Liver (tissue), 9 donors: Measurements from ENCODE around the gene RNF152. TPM values are rescaled to one million over a fixed set of nuclear protein-coding genes. Genes with fewer than 3 reads are reported as not detected.
"Not testable (repeated sequence)": the region's sequence is repeated elsewhere in the genome, so short reads cannot be mapped to it uniquely, and the experiment has no call there.

ENCODE experiments used
- DNase-seq: peaks from one replicate; pipeline ENCODE4 v3.0.0-alpha.2; 2017; ENCODE audit warnings: low spot score
- H3K27ac ChIP-seq, 2 donors: one replicate each; pipeline ENCODE4 v1.7.0; 2013; ENCODE audit warnings: inconsistent platforms in 2 of 2, low read length in 2 of 2, control low read depth in 1 of 2, low read depth in 1 of 2, mild to moderate bottlenecking in 1 of 2
- H3K27me3 ChIP-seq, 4 donors: one replicate each; pipeline versions ENCODE4 v1.6.1 to v1.7.0; 2013; ENCODE audit warnings: low read length in 3 of 4, inconsistent platforms in 1 of 4, mild to moderate bottlenecking in 1 of 4, moderate library complexity in 1 of 4; ENCODE audit not compliant: control insufficient read depth in 4 of 4, insufficient read depth in 4 of 4
- H3K36me3 ChIP-seq, 4 donors: one replicate each; pipeline versions ENCODE4 v1.6.1 to v1.7.0; 2013; ENCODE audit warnings: low read length in 3 of 4, mild to moderate bottlenecking in 3 of 4, low read depth in 1 of 4, moderate library complexity in 1 of 4; ENCODE audit not compliant: control insufficient read depth in 4 of 4, insufficient read depth in 3 of 4
- H3K4me1 ChIP-seq, 4 donors: one replicate each; pipeline versions ENCODE4 v1.6.1 to v1.7.0; 2013; ENCODE audit warnings: low read length in 3 of 4, mild to moderate bottlenecking in 3 of 4, moderate library complexity in 1 of 4; ENCODE audit not compliant: control insufficient read depth in 4 of 4, insufficient read depth in 4 of 4
- H3K4me3 ChIP-seq, 3 donors: one replicate each; pipeline versions ENCODE4 v1.6.1 to v1.7.0; 2013; ENCODE audit warnings: low read length in 3 of 3, control low read depth in 1 of 3, low read depth in 1 of 3, mild to moderate bottlenecking in 1 of 3
- H3K9ac ChIP-seq, 2 donors: one replicate each; pipeline ENCODE4 v1.7.0; 2013; ENCODE audit warnings: low read length in 2 of 2, mild to moderate bottlenecking in 2 of 2, moderate library complexity in 2 of 2, control low read depth in 1 of 2, low read depth in 1 of 2
- H3K9me3 ChIP-seq, 4 donors: one replicate each; pipeline versions ENCODE4 v1.6.1 to v1.7.0; 2013; ENCODE audit warnings: low read length in 3 of 4; ENCODE audit not compliant: control insufficient read depth in 4 of 4
- ATF3 ChIP-seq: IDR thresholded peaks from 2 replicates; pipeline ENCODE4 v1.6.1; 2016; ENCODE audit warnings: antibody characterized with exemption
- EGR1 ChIP-seq, 2 donors: IDR thresholded peaks; 2 replicates each; pipeline ENCODE4 v1.6.1; 2016 to 2018; ENCODE audit warnings: antibody characterized with exemption in 2 of 2, low read depth in 2 of 2
- FOXA1 ChIP-seq: IDR thresholded peaks from 2 replicates; pipeline ENCODE4 v1.6.1; 2016; ENCODE audit warnings: antibody characterized with exemption
- FOXA2 ChIP-seq: IDR thresholded peaks from 2 replicates; pipeline ENCODE4 v1.6.1; 2016; ENCODE audit warnings: antibody characterized with exemption
- GABPA ChIP-seq, 2 donors: IDR thresholded peaks in 1 of 2; conservative IDR thresholded peaks in 1 of 2; 2 replicates each; pipeline ENCODE4 v1.6.1; 2016; ENCODE audit warnings: antibody characterized with exemption in 2 of 2, mild to moderate bottlenecking in 1 of 2, moderate library complexity in 1 of 2
- HNF4A ChIP-seq, 2 donors: conservative IDR thresholded peaks; 2 replicates each; pipeline ENCODE4 v1.6.1; 2016; ENCODE audit warnings: antibody characterized with exemption in 2 of 2, mild to moderate bottlenecking in 2 of 2
- NR2F2 ChIP-seq: IDR thresholded peaks from 2 replicates; pipeline ENCODE4 v1.6.1; 2016; ENCODE audit warnings: antibody characterized with exemption
- RAD21 ChIP-seq, 2 donors: IDR thresholded peaks; 2 replicates each; pipeline ENCODE4 v1.6.1; 2016; ENCODE audit warnings: antibody characterized with exemption in 2 of 2, mild to moderate bottlenecking in 2 of 2
- REST ChIP-seq: IDR thresholded peaks from 2 replicates; pipeline ENCODE4 v1.6.1; 2016; ENCODE audit warnings: antibody characterized with exemption, mild to moderate bottlenecking
- RXRA ChIP-seq, 2 donors: IDR thresholded peaks; 2 replicates each; pipeline ENCODE4 v1.6.1; 2017 to 2018; ENCODE audit warnings: antibody characterized with exemption in 2 of 2, mild to moderate bottlenecking in 1 of 2
- SP1 ChIP-seq: IDR thresholded peaks from 2 replicates; pipeline ENCODE4 v1.6.1; 2018; ENCODE audit warnings: antibody characterized with exemption, mild to moderate bottlenecking
- TAF1 ChIP-seq: conservative IDR thresholded peaks from 2 replicates; pipeline ENCODE4 v1.6.1; 2016; ENCODE audit warnings: antibody characterized with exemption, mild to moderate bottlenecking
- ZBTB33 ChIP-seq: IDR thresholded peaks from 2 replicates; pipeline ENCODE4 v1.6.1; 2016; ENCODE audit warnings: antibody characterized with exemption
- WGBS: extraction: QIAGEN DNeasy Blood & Tissue Kit; methylation state at CpG from one replicate; pipeline ENCODE4 v1.1.7; 2013; 5-methylcytosine and 5-hydroxymethylcytosine counted together
- polyA plus RNA-seq, 2 donors: library from polyadenylated mRNA; stranded (reverse) in 1 of 2; unstranded in 1 of 2; fragments of 200-250 nt in 1 of 2; fragments of >200 nt in 1 of 2; fragmentation: Nextera tagmentation in 1 of 2; extraction: Ambion mirVana in 1 of 2; gene quantifications; one replicate each; pipeline versions ENCODE4 v1.2.1 to v1.2.3, GENCODE V29; 2013 to 2015
- total RNA-seq, 2 donors: library from RNA; depleted of rRNA; stranded (reverse); fragments of >200 nt; gene quantifications; one replicate each; pipeline ENCODE4 v1.2.3, GENCODE V29; 2014
- donor health status: healthy.
- donor health status: healthy.
- donor health status: healthy.
- donor health status: healthy.
- donor health status: healthy.

Gene RNF152
- total and polyA plus RNA-seq, 4 donors: 6.8 to 115 (median 10.6) TPM

GRCh38 chr18:61785588-61785987 is 107.2 kb downstream of the RNF152 start:
- H3K27me3 ChIP-seq: no peaks in the 10 kb centered on the region
- 48% methylated on average over 3 of the region's 3 CpGs for WGBS
- H3K4me1 ChIP-seq: no peaks in the 10 kb centered on the region
- H3K4me3 ChIP-seq: no peak overlapping the region
- H3K36me3 ChIP-seq: no peaks in the 10 kb centered on the region
- TF ChIP-seq TAF1 (no peak), GABPA (IDR thresholded peaks at IDR 0.05 in 1 of 2, conservative IDR thresholded peaks at IDR 0.05 in 1 of 2) (no peak), RAD21 (IDR thresholded peaks at IDR 0.05) (no peak), HNF4A (conservative IDR thresholded peaks at IDR 0.05) (no peak), FOXA1 (no peak), NR2F2 (no peak), ZBTB33 (no peak), REST (no peak), FOXA2 (no peak)
- H3K27ac ChIP-seq: no peak overlapping the region
- peaks cover 0 to 7% (median 1%) of the 10 kb centered on the region in 4 donors for H3K9me3 ChIP-seq
- H3K9ac ChIP-seq: no peak overlapping the region
- DNase-seq: no peak

- no peaks in the 10 kb centered on the region for H3K27me3 ChIP-seq
Observed at GRCh38 chr18:61784834-61785233, 108.0 kb downstream of the RNF152 start.

GRCh38 chr18:61782545-61782944 is 110.3 kb downstream of the RNF152 start:
- TF ChIP-seq NR2F2 (no peak), ATF3 (no peak), EGR1 (IDR thresholded peaks at IDR 0.05; ENCODE audit: low read depth in 2 of 2) (no peak), ZBTB33 (no peak), RXRA (IDR thresholded peaks at IDR 0.05) (no peak), TAF1 (no peak)
- H3K36me3 ChIP-seq: no peaks in the 10 kb centered on the region
- no peaks in the 10 kb centered on the region for H3K4me1 ChIP-seq
- H3K9ac ChIP-seq: no peak overlapping the region
- H3K9me3 ChIP-seq: peaks cover 3 to 8% (median 4%) of the 10 kb centered on the region in 4 donors
- WGBS: 85% methylated on average over 3 of the region's 3 CpGs
- H3K4me3 ChIP-seq: no peak overlapping the region
- no peaks in the 10 kb centered on the region for H3K27me3 ChIP-seq
- H3K27ac ChIP-seq: no peak overlapping the region
- peak; percentile 48 for DNase-seq

More at GRCh38 chr18:61784834-61785233, 108.0 kb downstream of the RNF152 start:
- H3K36me3 ChIP-seq: no peaks in the 10 kb centered on the region
- H3K4me3 ChIP-seq: no peak overlapping the region
- 65% methylated on average over 2 of the region's 2 CpGs for WGBS
- H3K9me3 ChIP-seq: peaks cover 0 to 7% (median 1%) of the 10 kb centered on the region in 4 donors
- no peak for TF ChIP-seq SP1
- H3K4me1 ChIP-seq: no peaks in the 10 kb centered on the region
- no peak for DNase-seq
- H3K27ac ChIP-seq: no peak overlapping the region
- no peak overlapping the region for H3K9ac ChIP-seq

DNA sequence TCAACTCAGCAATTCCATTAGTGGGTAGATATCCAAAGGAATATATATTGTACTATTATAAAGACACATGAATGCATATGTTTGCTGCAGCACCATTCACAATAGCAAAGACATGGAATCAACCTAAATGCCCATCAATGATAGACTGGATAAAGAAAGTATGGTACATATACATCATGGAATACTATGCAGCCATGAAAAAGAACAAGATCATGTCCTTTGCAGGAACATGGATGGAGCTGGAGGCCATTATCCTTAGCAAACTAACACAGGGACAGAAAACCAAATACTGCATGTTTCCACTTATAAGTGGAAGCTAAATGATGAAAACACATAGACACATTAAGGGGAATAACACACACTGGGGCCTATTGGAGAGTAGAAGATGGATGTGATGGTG is 116.6 kb downstream of the RNF152 start:
- not testable (repeated sequence) for H3K4me1 ChIP-seq, H3K36me3 ChIP-seq, H3K4me3 ChIP-seq, H3K27ac ChIP-seq, H3K27me3 ChIP-seq, H3K9ac ChIP-seq, DNase-seq
- peaks cover 2 to 19% (median 6%) of the 10 kb centered on the region in 4 donors for H3K9me3 ChIP-seq
